Measurements from ENCODE around the gene VPREB3.

DNA sequence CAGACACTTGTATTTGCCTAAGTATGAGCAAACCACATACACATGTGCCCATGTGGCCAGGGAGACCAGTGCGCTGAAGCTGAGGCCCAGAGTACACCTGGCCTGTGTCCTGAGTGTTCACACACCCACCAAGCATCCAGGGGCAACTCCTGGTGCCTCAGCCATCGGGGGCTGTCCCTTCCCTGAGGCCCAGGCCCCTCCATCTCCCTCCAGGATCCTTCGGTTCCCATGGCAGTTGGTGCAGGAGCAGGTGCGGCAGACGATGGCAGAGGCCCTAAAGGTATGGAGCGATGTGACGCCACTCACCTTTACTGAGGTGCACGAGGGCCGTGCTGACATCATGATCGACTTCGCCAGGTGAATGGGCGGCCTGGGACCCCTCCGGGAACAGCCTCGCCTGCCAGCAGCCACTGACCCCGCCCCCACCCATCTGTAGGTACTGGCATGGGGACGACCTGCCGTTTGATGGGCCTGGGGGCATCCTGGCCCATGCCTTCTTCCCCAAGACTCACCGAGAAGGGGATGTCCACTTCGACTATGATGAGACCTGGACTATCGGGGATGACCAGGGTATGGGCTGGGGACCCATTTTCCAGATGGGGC, 26.0 kb upstream of the VPREB3 start:
- no peak for TF ChIP-seq RCOR1 (IDR thresholded peaks at IDR 0.05; ENCODE audit: low read length)
- no peak for TF ChIP-seq NFIC (IDR thresholded peaks at IDR 0.05; ENCODE audit: borderline replicate concordance)
- TF ChIP-seq, protein P1, sequence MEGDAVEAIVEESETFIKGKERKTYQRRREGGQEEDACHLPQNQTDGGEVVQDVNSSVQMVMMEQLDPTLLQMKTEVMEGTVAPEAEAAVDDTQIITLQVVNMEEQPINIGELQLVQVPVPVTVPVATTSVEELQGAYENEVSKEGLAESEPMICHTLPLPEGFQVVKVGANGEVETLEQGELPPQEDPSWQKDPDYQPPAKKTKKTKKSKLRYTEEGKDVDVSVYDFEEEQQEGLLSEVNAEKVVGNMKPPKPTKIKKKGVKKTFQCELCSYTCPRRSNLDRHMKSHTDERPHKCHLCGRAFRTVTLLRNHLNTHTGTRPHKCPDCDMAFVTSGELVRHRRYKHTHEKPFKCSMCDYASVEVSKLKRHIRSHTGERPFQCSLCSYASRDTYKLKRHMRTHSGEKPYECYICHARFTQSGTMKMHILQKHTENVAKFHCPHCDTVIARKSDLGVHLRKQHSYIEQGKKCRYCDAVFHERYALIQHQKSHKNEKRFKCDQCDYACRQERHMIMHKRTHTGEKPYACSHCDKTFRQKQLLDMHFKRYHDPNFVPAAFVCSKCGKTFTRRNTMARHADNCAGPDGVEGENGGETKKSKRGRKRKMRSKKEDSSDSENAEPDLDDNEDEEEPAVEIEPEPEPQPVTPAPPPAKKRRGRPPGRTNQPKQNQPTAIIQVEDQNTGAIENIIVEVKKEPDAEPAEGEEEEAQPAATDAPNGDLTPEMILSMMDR (IDR thresholded peaks at IDR 0.05) = no peak
